Fibroblast of mammary gland (primary cell): Measurements from ENCODE around the gene MAVS.
"Not testable (repeated sequence)": the region's sequence is repeated elsewhere in the genome, so short reads cannot be mapped to it uniquely, and the experiment has no call there.

Source experiments
- DNase-seq: peaks from one replicate; pipeline ENCODE4 v3.0.0-alpha.2; 2010; ENCODE audit warnings: low read depth
- H3K4me3 ChIP-seq: 2 replicates; pipeline ENCODE4 v1.5.1; 2011; ENCODE audit warnings: low read depth, mild to moderate bottlenecking, low read length, moderate library complexity; ENCODE audit not compliant: control insufficient read depth
- CTCF ChIP-seq: conservative IDR thresholded peaks from 2 replicates; pipeline ENCODE4 v1.5.1; 2011; ENCODE audit warnings: low read depth, low read length, inconsistent platforms; ENCODE audit not compliant: control insufficient read depth, insufficient read depth

The MAVS gene

GRCh38 chr20:3894796-3895195 is 48.2 kb downstream of the MAVS start:
- no peak for TF ChIP-seq CTCF
- no peak overlapping the region for H3K4me3 ChIP-seq
- no peak for DNase-seq

DNA sequence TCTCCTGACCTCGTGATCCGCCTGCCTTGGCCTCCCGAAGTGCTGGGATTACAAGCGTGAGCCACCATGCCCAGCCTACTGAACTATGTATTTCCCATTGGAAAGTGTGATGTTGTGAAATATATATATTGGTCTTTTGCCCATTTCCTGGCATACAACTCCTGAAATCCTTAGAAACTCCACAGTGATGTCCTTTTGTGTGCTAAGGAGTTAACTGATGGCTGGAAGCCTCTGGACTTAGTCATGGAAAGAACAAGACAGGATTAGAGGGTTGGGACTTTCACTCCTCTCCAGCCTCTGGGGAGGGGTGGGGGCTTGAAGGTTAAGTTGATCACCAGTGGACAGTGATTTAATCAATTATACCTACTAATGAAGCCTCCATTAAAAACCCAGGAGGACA is 49.7 kb downstream of the MAVS start:
- DNase-seq = peak; percentile 75
- H3K4me3 ChIP-seq = no peak overlapping the region
- no peak for TF ChIP-seq CTCF

- H3K4me3 ChIP-seq = no peak overlapping the region
- DNase-seq = no peak
- no peak for TF ChIP-seq CTCF
Measured at GRCh38 chr20:3896853-3897583, 50.4 kb downstream of the MAVS start.

DNA sequence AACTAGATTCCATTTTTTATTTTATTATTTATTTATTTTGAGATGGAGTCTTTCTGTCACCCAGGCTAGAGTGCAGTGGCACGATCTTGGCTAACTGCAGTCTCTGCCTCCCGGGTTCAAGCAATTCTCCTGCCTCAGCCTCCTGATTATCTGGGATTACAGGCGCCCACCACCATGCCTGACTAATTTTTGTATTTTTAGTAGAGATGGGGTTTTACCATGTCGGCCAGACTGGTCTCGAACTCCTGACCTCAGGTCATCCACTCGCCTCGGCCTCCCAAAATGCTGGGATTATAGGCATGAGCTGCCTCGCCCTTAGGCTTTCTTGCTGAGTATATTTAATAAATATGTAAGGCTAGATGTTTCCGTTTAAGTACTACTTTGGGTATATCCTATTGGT is 51.5 kb downstream of the MAVS start:
- not testable (repeated sequence) for H3K4me3 ChIP-seq, DNase-seq

GRCh38 chr20:3898639-3899038 is 52.0 kb downstream of the MAVS start:
- no peak overlapping the region for H3K4me3 ChIP-seq
- DNase-seq = no peak
- no peak for TF ChIP-seq CTCF

DNA sequence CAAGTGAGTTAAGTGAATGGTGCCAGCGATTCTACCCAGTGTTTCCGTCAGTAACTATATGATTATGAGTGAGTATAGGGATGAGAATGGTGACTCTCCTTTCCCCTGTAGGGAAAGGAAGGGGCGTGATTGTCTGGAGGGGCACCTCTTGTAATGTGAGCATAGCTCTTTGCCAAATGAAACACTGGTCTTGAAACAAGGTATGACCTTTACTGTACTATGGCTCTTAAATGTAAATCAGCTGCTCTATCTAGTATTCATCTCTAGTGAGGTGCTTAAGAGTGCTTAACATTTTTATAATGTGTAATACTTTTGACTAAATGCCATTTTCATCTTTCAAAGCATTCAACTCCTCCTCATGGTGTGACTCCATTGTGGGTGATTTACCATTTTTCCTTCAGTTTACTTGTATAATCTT is 53.6 kb downstream of the MAVS start:
- no peak for TF ChIP-seq CTCF
- no peak overlapping the region for H3K4me3 ChIP-seq
- no peak for DNase-seq

DNA sequence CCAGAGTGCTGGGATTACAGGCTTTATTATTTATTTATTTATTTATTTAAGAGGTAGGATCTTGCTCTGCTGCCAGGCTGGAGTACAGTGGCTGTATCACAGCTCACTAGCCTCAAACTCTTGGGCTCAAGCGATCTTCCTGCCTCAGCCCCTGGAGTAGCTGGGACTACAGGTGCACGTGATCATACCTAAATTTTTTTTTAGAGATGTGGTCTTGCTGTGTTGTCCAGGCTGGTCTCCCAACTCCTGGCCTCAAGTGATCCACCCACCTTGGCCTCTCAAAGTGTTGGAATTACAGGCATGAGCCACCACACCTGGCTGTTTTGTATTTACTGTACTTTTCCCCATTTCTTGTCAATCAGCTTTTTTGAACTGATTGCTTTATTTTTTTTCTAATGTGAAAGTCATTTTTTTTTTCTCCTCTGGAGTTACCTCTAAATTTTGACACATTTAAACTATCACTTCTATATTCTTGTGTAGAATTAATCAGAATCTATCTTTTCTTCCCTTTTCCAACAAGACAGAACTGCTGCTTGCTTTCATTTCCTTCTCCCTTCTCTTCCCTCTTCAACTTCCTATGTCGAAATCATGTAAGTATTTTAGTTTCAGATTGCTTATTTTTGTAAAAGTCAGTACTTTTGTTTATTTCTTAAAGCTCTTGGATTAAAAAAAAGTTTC is 54.5 kb downstream of the MAVS start:
- TF ChIP-seq CTCF = no peak
- H3K4me3 ChIP-seq = no peak overlapping the region
- DNase-seq = no peak
